Esophagus (tissue), 2 donors: Measurements from ENCODE around the gene SPAG5. TPM values are rescaled to one million over a fixed set of nuclear protein-coding genes. Genes with fewer than 3 reads are reported as not detected.

Experiments
- H3K27ac ChIP-seq, 2 donors: one replicate each; pipeline ENCODE4 v1.5.1; 2013; ENCODE audit warnings: low read depth in 2 of 2, mild to moderate bottlenecking in 2 of 2, inconsistent platforms in 1 of 2, low read length in 1 of 2, moderate library complexity in 1 of 2
- H3K27me3 ChIP-seq, 2 donors: one replicate each; pipeline ENCODE4 v1.6.1; 2013; ENCODE audit warnings: low read length in 2 of 2, control low read depth in 1 of 2, mild to moderate bottlenecking in 1 of 2; ENCODE audit not compliant: insufficient read depth in 2 of 2, control insufficient read depth in 1 of 2
- H3K36me3 ChIP-seq, 2 donors: one replicate each; pipeline ENCODE4 v1.6.1; 2013; ENCODE audit warnings: low read length in 1 of 2; ENCODE audit not compliant: control insufficient read depth in 2 of 2, insufficient read depth in 2 of 2
- H3K4me1 ChIP-seq, 2 donors: one replicate each; pipeline ENCODE4 v1.6.1; 2013; ENCODE audit warnings: low read length in 1 of 2; ENCODE audit not compliant: control insufficient read depth in 2 of 2, insufficient read depth in 2 of 2
- H3K4me3 ChIP-seq, 2 donors: one replicate each; pipeline ENCODE4 v1.5.1; 2013; ENCODE audit warnings: low read length in 2 of 2, mild to moderate bottlenecking in 2 of 2, low read depth in 1 of 2, moderate library complexity in 1 of 2
- H3K9me3 ChIP-seq, 2 donors: one replicate each; pipeline ENCODE4 v1.6.1; 2013; ENCODE audit warnings: mild to moderate bottlenecking in 2 of 2, low read depth in 1 of 2, low read length in 1 of 2, moderate library complexity in 1 of 2; ENCODE audit not compliant: control insufficient read depth in 2 of 2, insufficient read depth in 1 of 2
- WGBS, 2 donors: extraction: QIAGEN DNeasy Blood & Tissue Kit; methylation state at CpG; one replicate each; pipeline ENCODE4 v1.1.7; 2013; 5-methylcytosine and 5-hydroxymethylcytosine counted together
- polyA plus RNA-seq, 2 donors: library from polyadenylated mRNA; stranded (reverse); fragments of 200-250 nt; gene quantifications; one replicate each; pipeline ENCODE4 v1.2.3, GENCODE V29; 2013
- donor health status: healthy with polysubstance abuse.
- donor health status: Bipolar disorder and iron deficiency.

SPAG5 gene
- polyA plus RNA-seq, 2 donors = 11.6 to 19.7 TPM

DNA sequence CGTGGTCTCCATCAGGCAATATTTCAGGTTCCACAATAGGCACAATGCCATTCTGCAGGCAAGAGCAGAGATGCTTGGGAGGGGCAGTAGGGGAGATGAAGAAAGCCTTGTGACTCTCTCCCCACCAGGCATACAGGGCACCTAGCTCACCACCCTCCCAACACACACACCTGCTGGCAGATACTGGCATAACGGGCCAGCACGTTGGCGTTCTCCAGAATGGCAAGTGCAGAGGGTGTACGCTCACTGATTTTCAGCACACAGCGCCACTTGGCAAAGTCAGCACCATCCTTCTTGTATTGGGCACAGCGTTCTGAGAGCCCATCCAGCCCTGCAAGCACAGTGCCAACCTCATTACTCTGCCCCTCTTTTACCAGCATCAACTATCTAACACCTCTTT is 24.3 kb downstream of the SPAG5 start:
- Histone ChIP-seq H3K9me3 (no peaks in the 10 kb centered on the region), H3K27me3 (no peaks in the 10 kb centered on the region), H3K4me1 (peaks cover 2 to 4% of the 10 kb centered on the region in 2 donors), H3K36me3 (peaks cover 0 to 3% of the 10 kb centered on the region in 2 donors), H3K27ac (no peak overlapping the region), H3K4me3 (no peak overlapping the region)
- WGBS, 2 donors = 90 to 91% methylated on average over 7 of the region's 7 CpGs

DNA sequence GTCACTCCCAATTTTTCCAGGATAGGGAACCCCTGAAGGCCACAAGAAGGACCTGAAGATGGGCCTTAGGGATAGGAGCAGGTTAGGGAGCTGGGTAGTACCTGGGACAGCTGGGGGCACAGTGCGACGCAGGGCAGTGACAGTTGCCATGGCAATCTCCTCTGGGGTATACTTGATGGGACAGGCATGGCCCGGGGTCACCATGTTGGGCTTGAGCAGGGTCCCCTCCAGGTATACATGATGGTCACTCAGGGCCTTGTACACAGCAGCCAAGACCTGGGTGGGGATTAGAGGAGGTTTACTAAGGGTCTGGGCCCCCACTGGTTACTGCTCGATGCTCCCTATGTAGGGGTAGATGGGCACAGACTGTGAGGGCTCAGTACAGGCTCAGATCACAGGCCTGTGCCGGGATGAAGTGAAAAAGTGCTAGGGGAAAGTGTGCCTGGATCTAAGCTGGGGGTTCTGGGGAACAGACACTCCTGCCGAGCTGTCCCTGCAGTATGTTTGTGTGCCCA is 24.8 kb downstream of the SPAG5 start:
- H3K27me3 ChIP-seq = no peaks in the 10 kb centered on the region
- no peak overlapping the region for H3K27ac ChIP-seq
- peaks cover 0 to 3% of the 10 kb centered on the region in 2 donors for H3K36me3 ChIP-seq
- WGBS, 2 donors = 95 to 98% methylated on average over 6 of the region's 6 CpGs
- H3K9me3 ChIP-seq = no peaks in the 10 kb centered on the region
- peaks cover 2 to 4% of the 10 kb centered on the region in 2 donors for H3K4me1 ChIP-seq
- H3K4me3 ChIP-seq = no peak overlapping the region

GRCh38 chr17:28573521-28573920 is 25.3 kb downstream of the SPAG5 start:
- WGBS, 2 donors = 93 to 94% methylated on average over 9 of the region's 9 CpGs
- no peak overlapping the region for H3K27ac ChIP-seq
- H3K27me3 ChIP-seq = no peaks in the 10 kb centered on the region
- H3K4me1 ChIP-seq = peaks cover 2 to 4% of the 10 kb centered on the region in 2 donors
- H3K9me3 ChIP-seq = no peaks in the 10 kb centered on the region
- H3K36me3 ChIP-seq = peaks cover 0 to 3% of the 10 kb centered on the region in 2 donors
- no peak overlapping the region for H3K4me3 ChIP-seq

DNA sequence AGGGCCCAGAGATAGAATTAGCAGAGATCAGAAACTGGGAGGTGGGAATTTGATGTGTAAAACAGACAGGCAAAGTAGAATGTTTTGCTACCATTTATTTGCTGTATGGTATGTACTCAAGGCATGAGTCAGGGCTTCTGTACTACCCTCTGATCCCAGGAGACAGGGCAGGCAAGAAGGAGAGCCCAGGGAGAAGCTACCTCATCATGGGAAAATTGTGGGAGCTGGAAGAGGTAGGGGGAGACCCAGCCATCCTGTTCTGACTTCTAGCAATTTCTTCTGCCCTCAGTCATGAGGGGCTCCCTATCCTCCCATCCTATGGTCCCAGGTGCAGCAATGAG is 25.8 kb downstream of the SPAG5 start:
- H3K27ac ChIP-seq = no peak overlapping the region
- H3K4me1 ChIP-seq = peaks cover 2 to 4% of the 10 kb centered on the region in 2 donors

DNA sequence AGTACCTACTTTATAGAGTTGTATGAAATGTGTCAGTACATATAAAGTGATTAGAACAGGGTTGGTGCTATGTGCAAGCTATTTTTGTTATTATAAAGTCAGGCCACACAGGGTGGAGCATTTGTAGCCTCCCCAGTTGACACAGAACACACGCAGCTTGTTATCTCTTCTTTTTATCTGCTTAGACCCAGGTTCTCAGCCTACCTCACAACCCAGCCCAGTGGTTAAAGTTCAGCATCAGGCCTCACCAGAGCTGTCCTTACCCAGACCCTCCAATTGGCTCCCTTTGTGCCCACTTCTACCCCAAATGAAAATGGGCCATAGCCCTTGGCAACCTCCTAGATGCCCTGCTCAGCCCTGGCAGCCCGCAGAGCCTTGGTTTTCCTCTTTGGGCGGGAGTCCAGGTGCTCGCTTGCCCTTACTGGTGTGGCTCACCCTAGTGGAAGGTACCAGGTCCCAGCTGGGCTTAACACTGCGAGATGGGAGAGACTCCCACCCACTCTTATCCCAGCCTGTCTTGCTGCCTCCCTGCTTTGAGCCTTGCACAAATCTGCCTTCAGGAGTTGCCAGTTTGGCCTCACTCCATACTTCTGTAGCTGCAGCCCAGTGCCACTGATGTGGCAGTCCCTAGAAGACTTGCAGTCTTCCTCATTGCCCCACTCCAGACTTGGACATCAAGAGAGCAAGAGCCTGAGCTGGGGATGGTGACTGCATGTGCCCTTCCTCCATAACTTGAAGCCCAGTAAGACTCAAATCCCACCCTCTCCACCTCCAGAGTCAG is 26.4 kb downstream of the SPAG5 start:
- Histone ChIP-seq H3K27me3 (no peaks in the 10 kb centered on the region), H3K27ac (no peak overlapping the region), H3K36me3 (peaks cover 0 to 3% of the 10 kb centered on the region in 2 donors), H3K4me1 (peaks cover 2 to 4% of the 10 kb centered on the region in 2 donors), H3K4me3 (no peak overlapping the region), H3K9me3 (no peaks in the 10 kb centered on the region)
- 66 to 70% methylated on average over 5 of the region's 5 CpGs for WGBS, 2 donors

More for the DNA sequence above, 25.8 kb downstream of the SPAG5 start:
- no peaks in the 10 kb centered on the region for H3K27me3 ChIP-seq
- peaks cover 0 to 3% of the 10 kb centered on the region in 2 donors for H3K36me3 ChIP-seq
- H3K4me3 ChIP-seq = no peak overlapping the region
- no peaks in the 10 kb centered on the region for H3K9me3 ChIP-seq

GRCh38 chr17:28571361-28572122 is 27.3 kb downstream of the SPAG5 start, which contains the start of gene PIGS:
Gene PIGS, minus strand, starts transcription at chr17:28571524. Its CDS starts 28 bp downstream, at chr17:28571496.
- peak within 1 kb of the TSS; percentile 91 to 97 for H3K4me3 ChIP-seq
- H3K4me1 ChIP-seq = peaks cover 0 to 2% of the 10 kb centered on the region in 2 donors
- no peaks in the 10 kb centered on the region for H3K27me3 ChIP-seq
- H3K9me3 ChIP-seq = no peaks in the 10 kb centered on the region
- H3K36me3 ChIP-seq = peaks cover 0 to 5% of the 10 kb centered on the region in 2 donors
- WGBS, 2 donors = 1% methylated on average over 38 to 49 of the region's 49 CpGs
- peak within 1 kb of the TSS; percentile 81 to 86 for H3K27ac ChIP-seq

- peaks cover 0 to 2% of the 10 kb centered on the region in 2 donors for H3K4me1 ChIP-seq
- peak overlapping the region; percentile 91 to 97 for H3K4me3 ChIP-seq
- 0 to 1% methylated on average over 39 of the region's 39 CpGs for WGBS, 2 donors
- H3K9me3 ChIP-seq = no peaks in the 10 kb centered on the region
- peak overlapping the region; percentile 74 to 81 for H3K27ac ChIP-seq
- H3K36me3 ChIP-seq = peaks cover 0 to 6% of the 10 kb centered on the region in 2 donors
- no peaks in the 10 kb centered on the region for H3K27me3 ChIP-seq
Measured at GRCh38 chr17:28570716-28571360, 28.0 kb downstream of the SPAG5 start.

GRCh38 chr17:28569446-28569845 is 29.4 kb downstream of the SPAG5 start:
- H3K36me3 ChIP-seq = peaks cover 0 to 6% of the 10 kb centered on the region in 2 donors
- H3K9me3 ChIP-seq = no peaks in the 10 kb centered on the region
- no peak overlapping the region for H3K4me3 ChIP-seq
- peaks cover 0 to 2% of the 10 kb centered on the region in 2 donors for H3K4me1 ChIP-seq
- no peaks in the 10 kb centered on the region for H3K27me3 ChIP-seq
- WGBS, 2 donors = 93 to 96% methylated on average over 1 of the region's 1 CpG
- no peak overlapping the region for H3K27ac ChIP-seq

DNA sequence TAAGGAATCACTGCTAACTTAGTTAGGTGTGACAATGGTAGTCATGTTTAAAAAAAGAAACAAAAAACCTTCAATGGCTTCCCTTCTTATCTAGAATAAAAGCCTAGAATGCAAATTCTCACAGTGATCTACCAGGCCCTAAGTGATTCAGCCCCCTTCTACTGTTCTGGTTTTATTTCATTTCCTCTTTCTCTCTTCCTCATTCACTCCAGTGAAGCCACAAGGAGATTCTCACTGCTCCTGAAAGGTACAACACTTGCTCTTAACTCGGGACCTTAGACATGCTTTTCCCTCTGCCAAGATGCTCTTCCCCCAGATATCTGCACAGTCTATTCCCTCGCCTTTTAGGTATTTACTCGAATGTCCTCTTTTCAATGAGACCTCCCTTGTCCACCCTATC is 31.2 kb downstream of the SPAG5 start:
- peaks cover 0 to 2% of the 10 kb centered on the region in 2 donors for H3K4me1 ChIP-seq
- H3K4me3 ChIP-seq = no peak overlapping the region
- WGBS, 2 donors = 91 to 93% methylated on average over 3 of the region's 3 CpGs
- peaks cover 0 to 12% of the 10 kb centered on the region in 2 donors for H3K36me3 ChIP-seq
- H3K27ac ChIP-seq = no peak overlapping the region
- no peaks in the 10 kb centered on the region for H3K9me3 ChIP-seq
- no peaks in the 10 kb centered on the region for H3K27me3 ChIP-seq
